ENCODE data around the gene CLDND2.
"Not testable (repeated sequence)": the region's sequence is repeated elsewhere in the genome, so short reads cannot be mapped to it uniquely, and the experiment has no call there.

The CLDND2 gene

GRCh38 chr19:51397453-51397852, 28.6 kb upstream of the CLDND2 start:
- not testable (repeated sequence) for H3K4me1 ChIP-seq (ENCODE audit: control insufficient read depth, insufficient read depth, low read length); H3K27ac ChIP-seq (ENCODE audit: low read depth, low read length); H3K36me3 ChIP-seq (ENCODE audit: control insufficient read depth, insufficient read depth, low read length); H3K9ac ChIP-seq (ENCODE audit: low read length); H3K4me3 ChIP-seq (ENCODE audit: low read length); H3K27me3 ChIP-seq (ENCODE audit: control insufficient read depth, insufficient read depth, low read length)

GRCh38 chr19:51396175-51396574, 27.4 kb upstream of the CLDND2 start:
- Histone ChIP-seq H3K27ac (ENCODE audit: low read depth, low read length) (no peak overlapping the region), H3K27me3 (ENCODE audit: control insufficient read depth, insufficient read depth, low read length) (no peaks in the 10 kb centered on the region), H3K9ac (ENCODE audit: low read length) (no peak overlapping the region), H3K4me3 (ENCODE audit: low read length) (no peak overlapping the region), H3K4me1 (ENCODE audit: control insufficient read depth, insufficient read depth, low read length) (peaks cover 4% of the 10 kb centered on the region), H3K36me3 (ENCODE audit: control insufficient read depth, insufficient read depth, low read length) (no peaks in the 10 kb centered on the region)

- Histone ChIP-seq H3K27ac (ENCODE audit: low read depth, low read length) (peak overlapping the region; percentile 67), H3K9ac (ENCODE audit: low read length) (peak overlapping the region; percentile 16), H3K27me3 (ENCODE audit: control insufficient read depth, insufficient read depth, low read length) (no peaks in the 10 kb centered on the region), H3K4me1 (ENCODE audit: control insufficient read depth, insufficient read depth, low read length) (peaks cover 4% of the 10 kb centered on the region), H3K36me3 (ENCODE audit: control insufficient read depth, insufficient read depth, low read length) (no peaks in the 10 kb centered on the region), H3K4me3 (ENCODE audit: low read length) (peak overlapping the region; percentile 79)
Observed at GRCh38 chr19:51394050-51394836, 25.4 kb upstream of the CLDND2 start.

GRCh38 chr19:51392701-51393100, 23.9 kb upstream of the CLDND2 start:
- H3K4me1 ChIP-seq (ENCODE audit: control insufficient read depth, insufficient read depth, low read length) = peaks cover 4% of the 10 kb centered on the region
- no peaks in the 10 kb centered on the region for H3K27me3 ChIP-seq (ENCODE audit: control insufficient read depth, insufficient read depth, low read length)
- H3K27ac ChIP-seq (ENCODE audit: low read depth, low read length) = no peak overlapping the region
- no peak overlapping the region for H3K9ac ChIP-seq (ENCODE audit: low read length)
- H3K36me3 ChIP-seq (ENCODE audit: control insufficient read depth, insufficient read depth, low read length) = no peaks in the 10 kb centered on the region
- no peak overlapping the region for H3K4me3 ChIP-seq (ENCODE audit: low read length)

- no peaks in the 10 kb centered on the region for H3K27me3 ChIP-seq (ENCODE audit: control insufficient read depth, insufficient read depth, low read length)
- H3K36me3 ChIP-seq (ENCODE audit: control insufficient read depth, insufficient read depth, low read length) = no peaks in the 10 kb centered on the region
- no peak overlapping the region for H3K9ac ChIP-seq (ENCODE audit: low read length)
- H3K27ac ChIP-seq (ENCODE audit: low read depth, low read length) = no peak overlapping the region
- no peak overlapping the region for H3K4me3 ChIP-seq (ENCODE audit: low read length)
- H3K4me1 ChIP-seq (ENCODE audit: control insufficient read depth, insufficient read depth, low read length) = peaks cover 4% of the 10 kb centered on the region
Observed at GRCh38 chr19:51391073-51391611, 22.3 kb upstream of the CLDND2 start.

- Histone ChIP-seq H3K9ac (ENCODE audit: low read length) (no peak overlapping the region), H3K4me3 (ENCODE audit: low read length) (no peak overlapping the region), H3K27ac (ENCODE audit: low read depth, low read length) (no peak overlapping the region), H3K36me3 (ENCODE audit: control insufficient read depth, insufficient read depth, low read length) (no peaks in the 10 kb centered on the region), H3K4me1 (ENCODE audit: control insufficient read depth, insufficient read depth, low read length) (no peaks in the 10 kb centered on the region), H3K27me3 (ENCODE audit: control insufficient read depth, insufficient read depth, low read length) (no peaks in the 10 kb centered on the region)
Observed at GRCh38 chr19:51389143-51389542, 20.3 kb upstream of the CLDND2 start.

- Histone ChIP-seq H3K27me3 (ENCODE audit: control insufficient read depth, insufficient read depth, low read length) (no peaks in the 10 kb centered on the region), H3K27ac (ENCODE audit: low read depth, low read length) (no peak within 1 kb of the TSS), H3K9ac (ENCODE audit: low read length) (no peak within 1 kb of the TSS), H3K4me1 (ENCODE audit: control insufficient read depth, insufficient read depth, low read length) (no peaks in the 10 kb centered on the region), H3K4me3 (ENCODE audit: low read length) (no peak within 1 kb of the TSS), H3K36me3 (ENCODE audit: control insufficient read depth, insufficient read depth, low read length) (no peaks in the 10 kb centered on the region)
Observed at GRCh38 chr19:51387924-51388389, 19.2 kb upstream of the CLDND2 start, which contains the start of gene LIM2. TSS of gene LIM2 (minus strand) at chr19:51387974. CDS start at chr19:51387443, 531 bp downstream.

GRCh38 chr19:51386882-51387520, 18.2 kb upstream of the CLDND2 start:
- Histone ChIP-seq H3K36me3 (ENCODE audit: control insufficient read depth, insufficient read depth, low read length) (no peaks in the 10 kb centered on the region), H3K27ac (ENCODE audit: low read depth, low read length) (no peak overlapping the region), H3K4me1 (ENCODE audit: control insufficient read depth, insufficient read depth, low read length) (no peaks in the 10 kb centered on the region), H3K27me3 (ENCODE audit: control insufficient read depth, insufficient read depth, low read length) (no peaks in the 10 kb centered on the region), H3K4me3 (ENCODE audit: low read length) (no peak overlapping the region), H3K9ac (ENCODE audit: low read length) (no peak overlapping the region)

GRCh38 chr19:51382004-51382403, 13.2 kb upstream of the CLDND2 start:
- Histone ChIP-seq H3K4me1 (ENCODE audit: control insufficient read depth, insufficient read depth, low read length) (no peaks in the 10 kb centered on the region), H3K27ac (ENCODE audit: low read depth, low read length) (no peak overlapping the region), H3K36me3 (ENCODE audit: control insufficient read depth, insufficient read depth, low read length) (no peaks in the 10 kb centered on the region), H3K27me3 (ENCODE audit: control insufficient read depth, insufficient read depth, low read length) (no peaks in the 10 kb centered on the region), H3K9ac (ENCODE audit: low read length) (no peak overlapping the region), H3K4me3 (ENCODE audit: low read length) (no peak overlapping the region)

GRCh38 chr19:51380379-51380778, 11.6 kb upstream of the CLDND2 start:
- no peak overlapping the region for H3K27ac ChIP-seq (ENCODE audit: low read depth, low read length)
- H3K9ac ChIP-seq (ENCODE audit: low read length) = no peak overlapping the region
- H3K4me1 ChIP-seq (ENCODE audit: control insufficient read depth, insufficient read depth, low read length) = no peaks in the 10 kb centered on the region
- no peaks in the 10 kb centered on the region for H3K27me3 ChIP-seq (ENCODE audit: control insufficient read depth, insufficient read depth, low read length)
- H3K4me3 ChIP-seq (ENCODE audit: low read length) = no peak overlapping the region
- no peaks in the 10 kb centered on the region for H3K36me3 ChIP-seq (ENCODE audit: control insufficient read depth, insufficient read depth, low read length)

GRCh38 chr19:51377422-51377821, 8.6 kb upstream of the CLDND2 start:
- Histone ChIP-seq H3K9ac (ENCODE audit: low read length) (no peak overlapping the region), H3K27ac (ENCODE audit: low read depth, low read length) (no peak overlapping the region), H3K4me1 (ENCODE audit: control insufficient read depth, insufficient read depth, low read length) (no peaks in the 10 kb centered on the region), H3K27me3 (ENCODE audit: control insufficient read depth, insufficient read depth, low read length) (no peaks in the 10 kb centered on the region), H3K36me3 (ENCODE audit: control insufficient read depth, insufficient read depth, low read length) (no peaks in the 10 kb centered on the region), H3K4me3 (ENCODE audit: low read length) (no peak overlapping the region)

- H3K36me3 ChIP-seq (ENCODE audit: control insufficient read depth, insufficient read depth, low read length) = no peaks in the 10 kb centered on the region
Observed at GRCh38 chr19:51375504-51376221, 6.9 kb upstream of the CLDND2 start.

More at GRCh38 chr19:51375504-51376221, 6.9 kb upstream of the CLDND2 start:
- Histone ChIP-seq H3K4me1 (ENCODE audit: control insufficient read depth, insufficient read depth, low read length) (no peaks in the 10 kb centered on the region), H3K9ac (ENCODE audit: low read length) (no peak overlapping the region), H3K27me3 (ENCODE audit: control insufficient read depth, insufficient read depth, low read length) (no peaks in the 10 kb centered on the region), H3K4me3 (ENCODE audit: low read length) (no peak overlapping the region), H3K27ac (ENCODE audit: low read depth, low read length) (no peak overlapping the region)
